HCT116 (cell line): ENCODE measurements around the gene STIL. TPM values are rescaled to one million over a fixed set of nuclear protein-coding genes. Genes with fewer than 3 reads are reported as not detected.

Source experiments
- ATAC-seq: fragments of 200-7000 bp; cut with Tn5 transposase; 2 replicates; pipeline ENCODE4 v1.9.1; 2020; ENCODE audit warnings: mild to moderate bottlenecking, moderate library complexity
- BruUV-seq: library from RNA; stranded (reverse); fragments of 400-500 nt; replicated peaks from 2 replicates; lab custom pipeline; 2021; lab: Mats Ljungman, UMichigan
- CTCF ChIA-PET: fragments of 300-600 bp; sonication (Branson Sonifier 250); formaldehyde crosslinking; loops from one replicate; lab custom pipeline; 2021; ENCODE audit warnings: antibody characterized with exemption; lab: Charles Lee
- POLR2A ChIA-PET: fragments of 300-600, 350-600 bp; sonication (Branson Sonifier 250); formaldehyde crosslinking; loops from one replicate; lab custom pipeline; 2021; ENCODE audit warnings: antibody characterized with exemption; lab: Charles Lee
- RAD21 ChIA-PET, 2 experiments: fragments of 300-600 bp; sonication (Branson Sonifier 250); formaldehyde crosslinking; loops; one replicate each; lab custom pipeline; 2023; ENCODE audit warnings: low total read pairs in 2 of 2; ENCODE audit not compliant: uncharacterized antibody in 2 of 2, unreplicated experiment in 2 of 2, low non-redundant PET in 1 of 2; lab: Charles Lee
- DNase-seq: peaks from one replicate; pipeline ENCODE4 v3.0.0-alpha.2; 2010; ENCODE audit warnings: low read depth, low spot score
- H2AFZ ChIP-seq: fragments of 200-600 bp; shearing (Covaris generic), sonication (generic); 2 replicates; pipeline ENCODE4 v1.6.1; 2017; ENCODE audit warnings: low read depth, mixed run types, mixed read lengths, antibody characterized with exemption, low read length; ENCODE audit not compliant: poor library complexity, severe bottlenecking
- H3K27ac ChIP-seq: 2 replicates; pipeline ENCODE4 v1.5.1; 2012; ENCODE audit warnings: low read depth, low read length
- H3K27me3 ChIP-seq: fragments of 200-600 bp; sonication (generic); 2 replicates; pipeline ENCODE4 v1.6.1; 2016; ENCODE audit warnings: mixed run types, low read length, mixed read lengths; ENCODE audit not compliant: insufficient read depth
- H3K36me3 ChIP-seq, 2 experiments: fragments of 200-500 bp in 1 of 2; fragments of 200-600 bp in 1 of 2; sonication (Bioruptor generic) in 1 of 2; sonication (generic) in 1 of 2; 2 replicates each; pipeline versions ENCODE4 v1.5.1 to v1.6.1; 2014 to 2016; ENCODE audit warnings: low read length in 2 of 2, inconsistent platforms in 1 of 2, mixed read lengths in 1 of 2, mixed run types in 1 of 2; ENCODE audit not compliant: insufficient read depth in 2 of 2, control insufficient read depth in 1 of 2
- H3K4me1 ChIP-seq, 2 experiments: fragments of 200-600 bp in 1 of 2; sonication (generic) in 1 of 2; 2 replicates each; pipeline versions ENCODE4 v1.5.1 to v1.6.1; 2012 to 2017; ENCODE audit warnings: low read length in 2 of 2, inconsistent platforms in 1 of 2, mild to moderate bottlenecking in 1 of 2, mixed read lengths in 1 of 2, mixed run types in 1 of 2, moderate library complexity in 1 of 2; ENCODE audit not compliant: insufficient read depth in 2 of 2, control insufficient read depth in 1 of 2
- H3K4me2 ChIP-seq: fragments of 200-600 bp; sonication (generic); 2 replicates; pipeline ENCODE4 v1.6.1; 2017; ENCODE audit warnings: mixed run types, low read length, mixed read lengths
- H3K4me3 ChIP-seq, 2 experiments: fragments of 200-600 bp in 1 of 2; sonication (generic) in 1 of 2; replicated peaks in 1 of 2; 2 replicates each; pipeline ENCODE4 v1.5.1; 2011 to 2016; ENCODE audit warnings: low read length in 2 of 2, control low read depth in 1 of 2, low read depth in 1 of 2, mild to moderate bottlenecking in 1 of 2, mixed read lengths in 1 of 2, mixed run types in 1 of 2
- H3K79me2 ChIP-seq: fragments of 200-600 bp; sonication (generic); 2 replicates; pipeline ENCODE4 v1.6.1; 2017; ENCODE audit warnings: mild to moderate bottlenecking, mixed run types, low read length, moderate library complexity, mixed read lengths; ENCODE audit not compliant: insufficient read depth
- H3K9ac ChIP-seq: fragments of 200-600 bp; sonication (generic); 2 replicates; pipeline ENCODE4 v1.6.1; 2016; ENCODE audit warnings: low read length, mixed read lengths
- H3K9me2 ChIP-seq: fragments of 200-600 bp; sonication (generic), shearing (Covaris generic); 2 replicates; pipeline ENCODE4 v1.6.1; 2017; ENCODE audit warnings: mixed run types, mild to moderate bottlenecking, moderate library complexity; ENCODE audit not compliant: insufficient read depth
- H3K9me3 ChIP-seq, 2 experiments: fragments of 200-500 bp in 1 of 2; fragments of 200-600 bp in 1 of 2; sonication (Bioruptor generic) in 1 of 2; sonication (generic) in 1 of 2; 2 replicates each; pipeline ENCODE4 v1.6.1; 2014 to 2017; ENCODE audit warnings: low read length in 2 of 2, mixed read lengths in 2 of 2, inconsistent platforms in 1 of 2, low read depth in 1 of 2, mild to moderate bottlenecking in 1 of 2, mixed run types in 1 of 2, moderate library complexity in 1 of 2; ENCODE audit not compliant: control insufficient read depth in 1 of 2, insufficient read depth in 1 of 2
- H4K20me1 ChIP-seq: fragments of 200-600 bp; sonication (generic), shearing (Covaris generic); 2 replicates; pipeline ENCODE4 v1.6.1; 2017; ENCODE audit warnings: mixed run types, mild to moderate bottlenecking, moderate library complexity; ENCODE audit not compliant: insufficient read depth
- ATF3 ChIP-seq: IDR thresholded peaks from 2 replicates; pipeline ENCODE4 v1.6.1; 2012
- CBX3 ChIP-seq: IDR thresholded peaks from 2 replicates; pipeline ENCODE4 v1.6.1; 2012; ENCODE audit warnings: low read depth
- CEBPB ChIP-seq: IDR thresholded peaks from 2 replicates; pipeline ENCODE4 v1.6.1; 2012; ENCODE audit warnings: low read depth
- CTCF ChIP-seq, 3 experiments: fragments of 200-600 bp in 1 of 3; sonication (generic) in 1 of 3; IDR thresholded peaks in 2 of 3; conservative IDR thresholded peaks in 1 of 3; 2 replicates each; pipeline ENCODE4 v1.5.1; 2012 to 2017; ENCODE audit warnings: low read depth in 2 of 3, low read length in 2 of 3, antibody characterized with exemption in 1 of 3, borderline replicate concordance in 1 of 3, control low read depth in 1 of 3, mild to moderate bottlenecking in 1 of 3, mixed read lengths in 1 of 3, mixed run types in 1 of 3, moderate library complexity in 1 of 3; ENCODE audit not compliant: insufficient read depth in 1 of 3
- EGR1 ChIP-seq: IDR thresholded peaks from 2 replicates; pipeline ENCODE4 v1.6.1; 2012; ENCODE audit warnings: low read depth
- ELF1 ChIP-seq: IDR thresholded peaks from 2 replicates; pipeline ENCODE4 v1.6.1; 2012; ENCODE audit warnings: low read depth, borderline replicate concordance
- EZH2 ChIP-seq: fragments of 200-600 bp; sonication (generic); IDR thresholded peaks from 2 replicates; pipeline ENCODE4 v1.6.1; 2017; ENCODE audit warnings: antibody characterized with exemption, mixed run types
- EZH2phosphoT487 ChIP-seq: fragments of 200-600 bp; IDR thresholded peaks from 2 replicates; pipeline ENCODE4 v1.6.1; 2018; ENCODE audit warnings: antibody characterized with exemption, borderline replicate concordance
- FOSL1 ChIP-seq: IDR thresholded peaks from 2 replicates; pipeline ENCODE4 v1.6.1; 2012; ENCODE audit warnings: low read depth
- JUND ChIP-seq: IDR thresholded peaks from 2 replicates; pipeline ENCODE4 v1.6.1; 2012
- MAX ChIP-seq: IDR thresholded peaks from 2 replicates; pipeline ENCODE4 v1.6.1; 2012
- POLR2A ChIP-seq: IDR thresholded peaks from 2 replicates; pipeline ENCODE4 v1.7.0; 2011; ENCODE audit warnings: borderline replicate concordance; ENCODE audit not compliant: insufficient read depth, insufficient read length; ENCODE audit errors: extremely low read depth
- POLR2AphosphoS5 ChIP-seq: IDR thresholded peaks from 2 replicates; pipeline ENCODE4 v1.6.1; 2011; ENCODE audit warnings: mild to moderate bottlenecking, low read depth, low read length, moderate library complexity
- REST ChIP-seq: IDR thresholded peaks from 2 replicates; pipeline ENCODE4 v1.6.1; 2012; ENCODE audit warnings: low read depth
- SP1 ChIP-seq: IDR thresholded peaks from 2 replicates; pipeline ENCODE4 v1.6.1; 2012; ENCODE audit warnings: low read depth
- SRF ChIP-seq: IDR thresholded peaks from 2 replicates; pipeline ENCODE4 v1.6.1; 2012; ENCODE audit warnings: low read depth
- TCF7L2 ChIP-seq: IDR thresholded peaks from 2 replicates; pipeline ENCODE4 v1.7.0; 2011; ENCODE audit warnings: borderline replicate concordance, inconsistent platforms; ENCODE audit not compliant: insufficient read depth, insufficient read length; ENCODE audit errors: extremely low read depth
- YY1 ChIP-seq: IDR thresholded peaks from 2 replicates; pipeline ENCODE4 v1.6.1; 2011; ENCODE audit warnings: low read length, low read depth, moderate library complexity, mild to moderate bottlenecking; ENCODE audit not compliant: insufficient replicate concordance; ENCODE audit errors: extremely low read depth
- ZFX ChIP-seq: fragments of 450-650 bp; IDR thresholded peaks from 2 replicates; pipeline ENCODE4 v1.6.1; 2017
- ZNF274 ChIP-seq: fragments of 200-500 bp; sonication (Bioruptor generic); IDR thresholded peaks from 2 replicates; pipeline ENCODE4 v1.6.1; 2014; ENCODE audit warnings: mild to moderate bottlenecking, low read depth, low read length, inconsistent platforms
- intact Hi-C: fragments of 100-400 bp; cut with micrococcal nuclease; formaldehyde crosslinking; loops from 2 replicates; pipeline ENCODE4 v1.10.0; 2022
- total RNA-seq: library from RNA; stranded (reverse); gene quantifications from one replicate; pipeline ENCODE4 v1.2.1, GENCODE V29; 2021; ENCODE audit not compliant: unreplicated experiment

STIL gene
- total RNA-seq, 1 experiment from 2014 or later: 34.4 TPM

- no TSS peak for BruUV-seq
- Histone ChIP-seq H3K9ac (no peak overlapping the region), H3K27me3 (no peaks in the 10 kb centered on the region), H3K9me2 (0 out of 2 replicates have a peak, but pooled peaks cover 5% of the 10 kb centered on the region), H3K9me3 (no peaks in the 10 kb centered on the region), H2AFZ (no peak overlapping the region), H3K79me2 (peaks cover 8% of the 10 kb centered on the region), H3K27ac (no peak overlapping the region), H3K4me2 (no peak overlapping the region), H3K36me3 (no peaks in the 10 kb centered on the region), H4K20me1 (no peaks in the 10 kb centered on the region), H3K4me3 (no peak overlapping the region), H3K4me1 (peaks cover 7 to 14% of the 10 kb centered on the region in 2 experiments; a peak in 2 of 4 replicates)
- intact Hi-C loops: no loop called here
- no peak for DNase-seq
- TF ChIP-seq EZH2: no peak
- no peak for TF ChIP-seq REST
- TF ChIP-seq YY1: no peak
- TF ChIP-seq FOSL1: no peak
- TF ChIP-seq ATF3: no peak
- TF ChIP-seq CBX3: no peak
- TF ChIP-seq EZH2phosphoT487: no peak
- no peak for TF ChIP-seq ZFX
- TF ChIP-seq MAX: no peak
- TF ChIP-seq POLR2AphosphoS5: no peak
- no peak for TF ChIP-seq ZNF274
- no peak for TF ChIP-seq EGR1
- no peak for TF ChIP-seq CEBPB
- no peak for TF ChIP-seq CTCF (IDR thresholded peaks at IDR 0.05 in 2 of 3, conservative IDR thresholded peaks at IDR 0.05 in 1 of 3; ENCODE audit: borderline replicate concordance in 1 of 3, insufficient read depth in 1 of 3, low read depth in 2 of 3, low read length in 2 of 3)
- no peak for TF ChIP-seq SP1
- no peak for TF ChIP-seq POLR2A
- TF ChIP-seq TCF7L2: no peak
- TF ChIP-seq ELF1: no peak
- no peak for TF ChIP-seq SRF
- TF ChIP-seq JUND: no peak
- RAD21 ChIA-PET: no interaction called here
- CTCF ChIA-PET: no interaction called here
- POLR2A ChIA-PET: no interaction called here
- ATAC-seq: no peak
These were observed 16.3 kb upstream of the STIL start for GRCh38 chr1:47330212-47330611.
